ENCODE data around the gene SERPINA9. TPM values are rescaled to one million over a fixed set of nuclear protein-coding genes. Genes with fewer than 3 reads are reported as not detected.

The SERPINA9 gene
- total RNA-seq, 1 donor from 2014 or later = not detected

Other genes starting within 250 kb of the SERPINA9 start
- gene SERPINA10, start 182.9 kb downstream of the SERPINA9 start, total RNA-seq = not detected
- gene SERPINA6, start 152.9 kb downstream of the SERPINA9 start, total RNA-seq = not detected
- gene SERPINA2, start 109.5 kb downstream of the SERPINA9 start, total RNA-seq = not detected
- gene SERPINA1, start 87.6 kb downstream of the SERPINA9 start, total RNA-seq = 1.5 TPM
- not detected for gene SERPINA11, start 23.4 kb downstream of the SERPINA9 start, total RNA-seq
- not detected for gene SERPINA12, start 33.3 kb upstream of the SERPINA9 start, total RNA-seq
- gene SERPINA4, start 85.2 kb upstream of the SERPINA9 start, total RNA-seq = not detected
- not detected for gene SERPINA5, start 105.2 kb upstream of the SERPINA9 start, total RNA-seq
- 0.74 TPM for gene SERPINA3, start 136.2 kb upstream of the SERPINA9 start, total RNA-seq